Right lobe of liver (tissue), 6 donors: ENCODE data around the gene C16orf54. TPM values are rescaled to one million over a fixed set of nuclear protein-coding genes. Genes with fewer than 3 reads are reported as not detected.
A peak's percentile ranks its signal among the peaks of the same experiment; 100 is the strongest.

Experiments
- ATAC-seq, 4 donors: fragments of 200-7000 bp; cut with Tn5 transposase; one replicate each; pipeline ENCODE4 v1.9.1; 2020; ENCODE audit warnings: mild to moderate bottlenecking in 4 of 4, moderate library complexity in 4 of 4
- DNase-seq, 3 donors: peaks; one replicate each; pipeline ENCODE4 v3.0.0-alpha.2; 2020
- H3K27ac ChIP-seq, 3 donors: fragments of 200-600 bp; one replicate each; pipeline ENCODE4 v1.8.0; 2022
- H3K27me3 ChIP-seq, 2 donors: fragments of 200-600 bp; one replicate each; pipeline ENCODE4 v1.8.0; 2022
- H3K36me3 ChIP-seq, 4 donors: fragments of 200-600 bp; sonication (generic) in 1 of 4; one replicate each; pipeline versions ENCODE4 v1.5.1 to v1.8.0; 2017 to 2022; ENCODE audit warnings: control low read depth in 1 of 4
- H3K4me1 ChIP-seq, 4 donors: fragments of 200-600 bp; sonication (generic) in 1 of 4; one replicate each; pipeline versions ENCODE4 v1.5.1 to v1.8.0; 2017 to 2022; ENCODE audit warnings: control low read depth in 1 of 4
- H3K4me3 ChIP-seq, 3 donors: fragments of 200-600 bp; one replicate each; pipeline ENCODE4 v1.8.0; 2022
- H3K9me3 ChIP-seq, 4 donors: fragments of 200-600 bp; sonication (generic) in 1 of 4; one replicate each; pipeline versions ENCODE4 v1.5.1 to v1.8.0; 2017 to 2022; ENCODE audit warnings: control low read depth in 1 of 4
- POLR2A ChIP-seq: fragments of 450-650 bp; IDR thresholded peaks from one replicate; pipeline ENCODE4 v1.6.1; 2017; ENCODE audit warnings: antibody characterized with exemption, mild to moderate bottlenecking
- WGBS: methylation state at CpG from one replicate; pipeline ENCODE4 v1.1.6; 2018; ENCODE audit warnings: low coverage, low lambda C conversion rate; ENCODE audit not compliant: insufficient coverage; ENCODE audit errors: missing lambda C conversion rate; 5-methylcytosine and 5-hydroxymethylcytosine counted together
- intact Hi-C, 2 donors: fragments of 100-400 bp; cut with DNase I; formaldehyde crosslinking; loops; one replicate each; pipeline versions ENCODE4 v1.11.2 to v1.14.1; 2022
- total RNA-seq, 6 experiments: library from RNA; depleted of rRNA in 2 of 6; stranded (reverse); fragments of >200 nt in 2 of 6; fragmentation: NEBNext Ultra II Directional in 3 of 6; extraction: Animal tissue kit (Norgen Biotek cat#: 25700) in 3 of 6; gene quantifications; one replicate each; pipeline versions ENCODE4 v1.1.0 to v1.2.4, GENCODE V29; 2016 to 2023
- TF ChIP-seq, protein P1 (sequence below), 4 donors: fragments of 200-600 bp in 3 of 4; fragments of 450-650 bp in 1 of 4; IDR thresholded peaks; one replicate each; pipeline versions ENCODE4 v1.5.1 to v1.8.0; 2016 to 2022; ENCODE audit warnings: antibody characterized with exemption in 4 of 4, mild to moderate bottlenecking in 2 of 4
- donor health status: DM: no; HTN: yes; CAD: no.
- donor health status: DM: no; HTN: no; CAD: no.
- donor health status: DM: no; HTN: no; CAD: no.
- donor health status: DM: no; HTN: yes; CAD: no.
- donor health status: DM: no; HTN: yes; CAD: no.

C16orf54 gene
- total RNA-seq, 6 experiments from 2014 or later = 0.40 to 1.2 (median 0.66) TPM

DNA sequence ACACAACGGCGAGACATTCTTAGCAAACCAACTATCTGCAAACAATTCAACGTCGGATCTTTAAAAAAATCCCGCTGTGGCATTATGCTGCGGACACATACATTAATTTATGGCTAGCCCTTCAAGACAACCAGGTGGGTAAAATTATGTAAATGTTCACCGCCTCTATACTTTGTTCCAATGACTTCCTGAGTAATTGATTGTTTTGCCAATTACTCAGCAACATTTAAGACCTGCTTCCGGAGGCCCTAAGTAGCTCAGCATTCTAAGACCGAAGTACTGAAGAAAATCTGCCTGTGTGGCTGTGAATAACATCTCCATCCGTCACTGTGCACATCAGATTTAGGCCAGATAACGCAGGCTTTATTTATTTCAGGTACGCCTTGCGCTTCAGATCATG is 43.5 kb downstream of the C16orf54 start:
- Histone ChIP-seq H3K9me3 (no peaks in the 10 kb centered on the region), H3K27me3 (no peaks in the 10 kb centered on the region), H3K4me1 (no peaks in the 10 kb centered on the region), H3K4me3 (no peak overlapping the region), H3K27ac (no peak overlapping the region), H3K36me3 (peaks cover 0 to 3% (median 0%) of the 10 kb centered on the region in 4 donors)
- 52% methylated on average over 9 of the region's 13 CpGs for WGBS
- DNase-seq (no peak), ATAC-seq (no peak)
- intact Hi-C loops = no loop called here
- TF ChIP-seq, protein P1, sequence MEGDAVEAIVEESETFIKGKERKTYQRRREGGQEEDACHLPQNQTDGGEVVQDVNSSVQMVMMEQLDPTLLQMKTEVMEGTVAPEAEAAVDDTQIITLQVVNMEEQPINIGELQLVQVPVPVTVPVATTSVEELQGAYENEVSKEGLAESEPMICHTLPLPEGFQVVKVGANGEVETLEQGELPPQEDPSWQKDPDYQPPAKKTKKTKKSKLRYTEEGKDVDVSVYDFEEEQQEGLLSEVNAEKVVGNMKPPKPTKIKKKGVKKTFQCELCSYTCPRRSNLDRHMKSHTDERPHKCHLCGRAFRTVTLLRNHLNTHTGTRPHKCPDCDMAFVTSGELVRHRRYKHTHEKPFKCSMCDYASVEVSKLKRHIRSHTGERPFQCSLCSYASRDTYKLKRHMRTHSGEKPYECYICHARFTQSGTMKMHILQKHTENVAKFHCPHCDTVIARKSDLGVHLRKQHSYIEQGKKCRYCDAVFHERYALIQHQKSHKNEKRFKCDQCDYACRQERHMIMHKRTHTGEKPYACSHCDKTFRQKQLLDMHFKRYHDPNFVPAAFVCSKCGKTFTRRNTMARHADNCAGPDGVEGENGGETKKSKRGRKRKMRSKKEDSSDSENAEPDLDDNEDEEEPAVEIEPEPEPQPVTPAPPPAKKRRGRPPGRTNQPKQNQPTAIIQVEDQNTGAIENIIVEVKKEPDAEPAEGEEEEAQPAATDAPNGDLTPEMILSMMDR (IDR thresholded peaks at IDR 0.05) = no peak
- no peak for TF ChIP-seq POLR2A

GRCh38 chr16:29701214-29701555 is 44.6 kb downstream of the C16orf54 start:
- H3K27ac ChIP-seq = no peak overlapping the region
- TF ChIP-seq POLR2A = no peak
- TF ChIP-seq, protein P1 (IDR thresholded peaks at IDR 0.05) = no peak
- H3K9me3 ChIP-seq = no peaks in the 10 kb centered on the region
- intact Hi-C loops = no loop called here
- H3K4me3 ChIP-seq = no peak overlapping the region
- ATAC-seq (no peak), DNase-seq (peak in 1 of 3 donors; percentile 27)
- H3K36me3 ChIP-seq = peaks cover 0 to 5% (median 0%) of the 10 kb centered on the region in 4 donors
- no peaks in the 10 kb centered on the region for H3K27me3 ChIP-seq
- H3K4me1 ChIP-seq = no peaks in the 10 kb centered on the region
- WGBS = 79% methylated on average over 5 of the region's 5 CpGs

DNA sequence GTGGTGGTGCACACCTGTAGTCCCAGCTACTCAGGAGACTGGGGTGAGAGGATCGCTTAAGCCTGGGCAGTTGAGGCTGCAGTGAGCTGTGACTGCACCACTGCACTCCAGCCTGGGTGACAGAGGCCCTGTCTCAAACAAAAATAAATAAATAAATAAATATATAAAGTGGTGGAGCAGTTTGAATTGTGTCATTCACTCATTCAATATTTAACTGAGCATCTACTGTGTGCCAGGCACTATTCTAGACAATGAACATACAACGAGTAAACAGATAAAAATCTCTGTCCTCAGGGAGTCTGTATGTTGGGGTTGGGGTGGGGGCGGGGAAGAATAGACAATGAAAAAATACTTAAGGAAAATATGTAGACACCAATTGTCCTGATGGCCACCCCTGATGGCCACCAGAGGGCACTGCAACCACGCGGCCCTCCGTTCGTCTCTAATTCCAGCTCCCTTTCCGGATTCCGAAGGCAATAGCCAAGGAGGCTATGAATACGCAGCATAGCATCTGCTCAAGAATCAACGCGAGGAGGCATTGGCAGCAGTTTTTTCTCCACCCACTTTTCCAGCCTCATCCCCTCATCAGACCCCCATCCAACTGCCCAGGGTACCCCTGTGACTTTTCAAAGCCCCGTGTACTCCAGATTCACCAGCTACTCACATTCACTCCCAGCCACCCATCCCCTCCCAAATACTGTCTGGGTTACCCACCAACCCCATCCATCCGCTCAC is 45.4 kb downstream of the C16orf54 start:
- no peaks in the 10 kb centered on the region for H3K27me3 ChIP-seq
- 12% methylated on average over 13 of the region's 14 CpGs for WGBS
- H3K4me1 ChIP-seq = no peaks in the 10 kb centered on the region
- ATAC-seq (peak; percentile 85 to 96 (median 92)), DNase-seq (peak; percentile 67 to 80 (median 74))
- intact Hi-C loops = no loop called here
- no peak overlapping the region for H3K4me3 ChIP-seq
- peaks cover 0 to 5% (median 0%) of the 10 kb centered on the region in 4 donors for H3K36me3 ChIP-seq
- no peak for TF ChIP-seq POLR2A
- TF ChIP-seq, protein P1 (IDR thresholded peaks at IDR 0.05) = peak; percentile 75 to 94 (median 90)
- no peak overlapping the region for H3K27ac ChIP-seq
- no peaks in the 10 kb centered on the region for H3K9me3 ChIP-seq

- intact Hi-C loops = loop anchor here in 1 of 2 donors (10.0 kb wide), 1 partner anchor 325 kb away; the partner anchor contains the start of gene C16orf92
- DNase-seq = no peak
- H3K27me3 ChIP-seq = no peaks in the 10 kb centered on the region
- peaks cover 0 to 5% (median 0%) of the 10 kb centered on the region in 4 donors for H3K36me3 ChIP-seq
- whole genome bisulfite sequencing = 50% methylated on average over 6 of the region's 11 CpGs
- H3K27ac ChIP-seq = no peak overlapping the region
- TF ChIP-seq POLR2A = no peak
- H3K4me3 ChIP-seq = no peak overlapping the region
- H3K9me3 ChIP-seq = no peaks in the 10 kb centered on the region
- ATAC-seq = peak in 2 of 4 donors; percentile 5 to 6
- peaks cover 0 to 5% (median 0%) of the 10 kb centered on the region in 4 donors for H3K4me1 ChIP-seq
Observed at GRCh38 chr16:29699324-29700219, 46.2 kb downstream of the C16orf54 start.
